ENCODE results near the gene ANKRD34A. TPM values are rescaled to one million over a fixed set of nuclear protein-coding genes. Genes with fewer than 3 reads are reported as not detected.

ANKRD34A gene
- total and polyA plus RNA-seq, 2 of the 4 experiments (the other 2 are of a cell fraction), result 0.90 to 1.9 TPM

DNA sequence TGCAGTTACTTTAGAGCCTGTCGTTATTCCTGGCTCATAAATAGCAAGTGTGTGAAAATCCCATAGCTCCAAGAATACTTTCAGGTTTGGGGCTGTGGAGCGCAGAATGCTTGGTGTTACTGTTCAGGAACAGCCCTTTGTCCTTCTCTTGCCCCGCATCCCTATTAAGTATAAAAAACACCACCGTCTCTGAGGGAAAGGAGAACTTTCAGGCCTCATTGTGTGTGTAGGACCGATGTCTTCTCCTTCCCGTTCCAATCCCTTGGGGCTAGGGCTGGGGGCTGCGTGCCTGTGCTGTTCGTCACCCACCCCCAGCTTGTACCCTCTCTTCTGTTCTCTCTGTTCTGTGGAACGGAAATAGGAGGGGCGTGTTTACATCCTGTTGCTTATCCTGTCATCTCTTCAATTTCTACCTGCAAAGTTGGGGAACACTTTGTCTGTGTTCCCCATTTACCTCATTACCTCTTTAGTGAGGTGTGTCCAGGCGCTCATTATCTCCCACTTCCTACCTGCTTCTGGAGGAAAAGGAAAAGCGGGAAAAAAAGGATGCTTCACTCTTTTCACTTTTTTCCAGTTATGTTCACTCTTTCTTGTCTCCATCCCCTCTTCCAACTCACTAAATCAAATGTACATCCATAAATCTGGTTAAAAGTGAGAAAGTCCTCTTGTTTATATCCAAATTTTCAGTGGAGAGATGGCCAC is 32.8 kb upstream of the ANKRD34A start:
- Histone ChIP-seq H3K27me3 (ENCODE audit: control insufficient read depth, insufficient read depth, low read length) (no peaks in the 10 kb centered on the region), H2BK15ac (ENCODE audit: low read depth, low read length) (peak overlapping the region; percentile 83), H2BK5ac (ENCODE audit: low read depth, low read length, poor library complexity, severe bottlenecking) (peak overlapping the region; percentile 86), H4K91ac (ENCODE audit: insufficient read depth, low read depth, low read length) (peak overlapping the region; percentile 97), H3K9ac (ENCODE audit: low read depth, low read length) (peak overlapping the region; percentile 86), H2AK5ac (ENCODE audit: low read depth, low read length) (peak overlapping the region; percentile 75; the same call in 1 of the 2 replicates), H3K27ac (ENCODE audit: insufficient read depth, low read length) (peak overlapping the region; percentile 76), H3K4ac (ENCODE audit: low read depth, low read length) (peak overlapping the region; percentile 88), H3K18ac (ENCODE audit: low read depth, low read length) (peak overlapping the region; percentile 82), H3K14ac (replicated peaks; ENCODE audit: low read depth, low read length) (peak overlapping the region; percentile 88), H3K4me3 (ENCODE audit: insufficient read depth, low read depth, low read length) (peak overlapping the region; percentile 57), H2BK20ac (ENCODE audit: low read depth, low read length) (peak overlapping the region; percentile 54), H3K9me1 (ENCODE audit: insufficient read depth, low read length) (peaks cover 9% of the 10 kb centered on the region), H4K5ac (ENCODE audit: low read depth, low read length) (peak overlapping the region; percentile 78), H4K8ac (ENCODE audit: low read depth in 2 of 2, low read length in 2 of 2) (peak overlapping the region; percentile 76 to 92), H3K23ac (ENCODE audit: low read depth, low read length) (peak overlapping the region; percentile 88), H3K9me3 (ENCODE audit: control insufficient read depth, insufficient read depth, low read length) (no peaks in the 10 kb centered on the region), H3K4me1 (ENCODE audit: control insufficient read depth, insufficient read depth, low read length) (peaks cover 10% of the 10 kb centered on the region), H2AK9ac (replicated peaks; ENCODE audit: low read depth, low read length, poor library complexity) (peak overlapping the region; percentile 18), H2AFZ (replicated peaks; ENCODE audit: low read length, poor library complexity) (peak overlapping the region; percentile 98), H3K79me1 (ENCODE audit: low read depth in 1 of 2, low read length in 2 of 2) (peaks cover 22 to 35% of the 10 kb centered on the region in 2 experiments), H2BK120ac (ENCODE audit: low read depth, low read length) (peak overlapping the region; percentile 86), H3K36me3 (ENCODE audit: control insufficient read depth, insufficient read depth, low read length) (peaks cover 13% of the 10 kb centered on the region), H3K4me2 (ENCODE audit: low read depth, low read length) (peak overlapping the region; percentile 89), H4K20me1 (ENCODE audit: insufficient read depth, low read length) (peaks cover 12% of the 10 kb centered on the region; the same call in 1 of the 2 replicates), H3K56ac (ENCODE audit: extremely low read depth, insufficient read depth, low read length) (peak overlapping the region; percentile 88)
- WGBS, 2 experiments (ENCODE audit: extremely low coverage in 2 of 2, insufficient read length in 1 of 2), result 0% methylated on average over 2 of the region's 12 CpGs; no CpG with 5 or more reads in 1 of the 2 experiments
- ATAC-seq (ENCODE audit: low read depth) (peak; percentile 4), DNase-seq (no peak)
- TF ChIP-seq MXI1 (IDR thresholded peaks at IDR 0.05; ENCODE audit: borderline replicate concordance, low read depth, low read length), result no peak
- no peak for TF ChIP-seq RFX5 (IDR thresholded peaks at IDR 0.05; ENCODE audit: low read depth, low read length)
- no peak for TF ChIP-seq RAD21 (IDR thresholded peaks at IDR 0.05; ENCODE audit: low read length)
- TF ChIP-seq, protein P1, sequence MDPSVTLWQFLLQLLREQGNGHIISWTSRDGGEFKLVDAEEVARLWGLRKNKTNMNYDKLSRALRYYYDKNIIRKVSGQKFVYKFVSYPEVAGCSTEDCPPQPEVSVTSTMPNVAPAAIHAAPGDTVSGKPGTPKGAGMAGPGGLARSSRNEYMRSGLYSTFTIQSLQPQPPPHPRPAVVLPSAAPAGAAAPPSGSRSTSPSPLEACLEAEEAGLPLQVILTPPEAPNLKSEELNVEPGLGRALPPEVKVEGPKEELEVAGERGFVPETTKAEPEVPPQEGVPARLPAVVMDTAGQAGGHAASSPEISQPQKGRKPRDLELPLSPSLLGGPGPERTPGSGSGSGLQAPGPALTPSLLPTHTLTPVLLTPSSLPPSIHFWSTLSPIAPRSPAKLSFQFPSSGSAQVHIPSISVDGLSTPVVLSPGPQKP (IDR thresholded peaks at IDR 0.05; ENCODE audit: borderline replicate concordance, low read depth, low read length), result no peak
- intact Hi-C loops (cut with micrococcal nuclease) (loop anchor here (2.0 to 5.0 kb wide), 4 partner anchors 32 to 80 kb away; partner anchors contain the start of genes ANKRD34A, PEX11B, POLR3GL and RBM8A), in situ Hi-C loops (cut with MboI; ENCODE audit: low sequenced_read_pairs) (loop anchor here (5.0 kb wide), 1 partner anchor 80 kb away; the partner anchor contains the start of gene PEX11B), dilution Hi-C loops (cut with HindIII; ENCODE audit: low sequenced_read_pairs, unreplicated experiment) (no loop called here)
- ChIA-PET CTCF (interaction anchor here (0.6 kb wide), 1 partner anchor 259 kb away, joined by 3 read pairs; no protein-coding TSS in a partner anchor), POLR2A (ENCODE audit: unreplicated experiment) (no interaction called here)
- no TSS peak for BruUV-seq (replicated peaks)

All from IMR-90 (cell line).